ENCODE data around the gene NR2E1.

GRCh38 chr6:108171918-108172516, 6.2 kb downstream of the NR2E1 start:
- TF ChIP-seq CTCF (IDR thresholded peaks at IDR 0.05) (no peak), POLR2A (IDR thresholded peaks at IDR 0.05) (no peak), EP300 (IDR thresholded peaks at IDR 0.05) (no peak)
